ACHN (cell line): Measurements from ENCODE around the gene WDR81.
A peak's percentile ranks its signal among the peaks of the same experiment; 100 is the strongest.
"Not testable (repeated sequence)": the region's sequence is repeated elsewhere in the genome, so short reads cannot be mapped to it uniquely, and the experiment has no call there.

Experiments used
- DNase-seq: peaks from one replicate; pipeline ENCODE4 v3.0.0-alpha.2; 2015
- in situ Hi-C: cut with HindIII; loops from 2 replicates; pipeline ENCODE4 v1.10.0; 2017; ENCODE audit warnings: low sequenced_read_pairs, low pct_ligation_motif_present, low pct_unique_long_range_greater_than_20kb

The WDR81 gene

DNA sequence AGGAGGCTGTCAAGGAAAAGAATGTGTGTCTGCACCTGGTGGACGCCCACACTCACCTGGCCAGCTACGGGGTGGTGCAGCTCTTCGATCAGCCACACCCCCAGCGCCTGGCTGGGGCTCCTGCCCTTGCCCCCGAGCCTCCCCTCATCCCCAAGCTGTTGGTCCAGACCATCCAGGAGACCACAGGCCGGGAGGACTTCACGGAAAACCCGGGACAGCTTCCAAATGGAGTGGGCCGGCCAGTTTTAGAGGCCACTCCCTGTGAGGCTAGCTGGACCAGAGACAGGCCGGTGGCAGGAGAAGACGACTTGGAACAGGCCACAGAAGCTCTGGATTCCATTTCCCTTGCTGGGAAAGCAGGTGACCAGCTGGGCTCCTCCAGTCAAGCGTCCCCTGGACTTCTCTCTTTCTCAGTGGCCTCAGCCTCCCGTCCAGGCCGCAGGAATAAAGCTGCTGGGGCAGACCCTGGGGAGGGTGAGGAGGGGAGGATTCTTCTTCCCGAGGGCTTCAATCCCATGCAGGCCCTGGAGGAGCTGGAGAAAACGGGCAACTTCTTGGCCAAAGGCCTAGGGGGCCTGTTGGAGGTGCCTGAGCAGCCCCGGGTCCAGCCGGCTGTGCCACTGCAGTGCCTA lies 2.2 kb downstream of the WDR81 start:
- DNase-seq = no peak
- in situ Hi-C loops = no loop called here

DNA sequence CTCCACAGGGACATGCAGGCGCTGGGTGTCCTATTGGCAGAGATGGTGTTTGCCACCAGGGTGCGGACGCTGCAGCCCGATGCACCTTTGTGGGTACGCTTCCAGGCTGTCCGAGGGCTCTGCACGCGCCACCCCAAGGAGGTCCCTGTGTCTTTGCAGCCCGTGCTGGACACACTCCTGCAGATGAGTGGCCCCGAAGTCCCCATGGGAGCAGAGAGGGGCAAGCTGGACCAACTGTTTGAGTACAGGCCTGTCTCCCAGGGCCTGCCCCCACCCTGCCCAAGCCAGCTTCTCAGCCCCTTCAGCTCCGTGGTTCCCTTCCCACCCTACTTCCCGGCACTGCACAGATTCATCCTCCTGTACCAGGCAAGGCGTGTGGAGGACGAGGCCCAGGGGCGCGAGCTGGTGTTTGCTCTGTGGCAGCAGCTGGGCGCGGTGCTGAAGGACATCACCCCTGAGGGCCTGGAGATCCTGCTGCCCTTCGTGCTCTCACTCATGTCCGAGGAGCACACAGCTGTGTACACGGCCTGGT lies 2.8 kb downstream of the WDR81 start:
- in situ Hi-C loops = no loop called here
- no peak for DNase-seq

DNA sequence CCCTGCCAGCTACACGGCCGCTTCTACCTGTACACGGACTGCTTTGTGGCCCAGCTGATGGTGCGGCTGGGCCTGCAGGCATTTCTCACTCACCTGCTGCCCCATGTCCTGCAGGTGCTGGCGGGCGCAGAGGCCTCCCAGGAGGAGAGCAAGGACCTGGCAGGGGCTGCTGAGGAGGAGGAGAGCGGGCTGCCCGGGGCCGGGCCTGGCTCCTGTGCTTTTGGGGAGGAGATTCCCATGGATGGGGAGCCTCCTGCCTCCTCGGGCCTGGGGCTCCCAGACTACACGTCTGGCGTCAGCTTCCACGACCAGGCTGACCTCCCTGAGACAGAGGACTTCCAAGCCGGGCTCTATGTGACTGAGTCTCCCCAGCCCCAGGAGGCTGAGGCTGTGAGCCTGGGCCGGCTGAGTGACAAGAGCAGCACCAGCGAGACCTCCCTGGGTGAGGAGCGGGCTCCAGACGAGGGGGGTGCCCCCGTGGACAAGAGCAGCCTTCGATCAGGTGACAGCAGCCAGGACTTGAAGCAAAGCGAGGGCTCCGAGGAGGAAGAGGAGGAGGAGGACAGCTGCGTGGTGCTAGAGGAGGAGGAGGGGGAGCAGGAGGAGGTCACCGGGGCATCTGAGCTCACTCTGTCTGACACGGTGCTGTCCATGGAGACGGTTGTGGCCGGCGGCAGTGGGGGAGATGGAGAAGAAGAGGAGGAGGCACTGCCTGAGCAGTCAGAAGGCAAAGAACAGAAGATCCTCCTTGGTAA lies 3.5 kb downstream of the WDR81 start:
- no peak for DNase-seq
- in situ Hi-C loops = no loop called here

DNA sequence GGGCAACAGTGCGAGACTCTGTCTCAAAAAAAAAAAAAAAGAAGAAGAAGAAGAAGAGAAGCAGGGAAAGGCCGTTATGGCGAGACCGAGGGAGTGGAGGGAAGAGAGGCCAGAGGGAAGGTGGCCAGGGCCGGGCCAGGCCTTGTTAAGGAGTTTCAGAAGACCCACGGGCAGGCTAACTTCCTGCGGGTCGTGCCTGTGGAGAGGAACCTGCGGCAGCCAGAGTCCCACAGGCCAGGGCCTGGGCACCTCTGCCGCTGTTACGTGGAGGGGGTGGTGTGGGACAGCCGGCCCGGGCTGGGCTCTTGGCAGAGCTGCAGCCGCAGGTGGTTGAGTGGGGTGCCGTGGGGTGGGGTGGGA lies 5.4 kb downstream of the WDR81 start:
- in situ Hi-C loops = loop anchor here (10.0 kb wide), 1 partner anchor 55 kb away; no protein-coding TSS in a partner anchor
- no peak for DNase-seq

DNA sequence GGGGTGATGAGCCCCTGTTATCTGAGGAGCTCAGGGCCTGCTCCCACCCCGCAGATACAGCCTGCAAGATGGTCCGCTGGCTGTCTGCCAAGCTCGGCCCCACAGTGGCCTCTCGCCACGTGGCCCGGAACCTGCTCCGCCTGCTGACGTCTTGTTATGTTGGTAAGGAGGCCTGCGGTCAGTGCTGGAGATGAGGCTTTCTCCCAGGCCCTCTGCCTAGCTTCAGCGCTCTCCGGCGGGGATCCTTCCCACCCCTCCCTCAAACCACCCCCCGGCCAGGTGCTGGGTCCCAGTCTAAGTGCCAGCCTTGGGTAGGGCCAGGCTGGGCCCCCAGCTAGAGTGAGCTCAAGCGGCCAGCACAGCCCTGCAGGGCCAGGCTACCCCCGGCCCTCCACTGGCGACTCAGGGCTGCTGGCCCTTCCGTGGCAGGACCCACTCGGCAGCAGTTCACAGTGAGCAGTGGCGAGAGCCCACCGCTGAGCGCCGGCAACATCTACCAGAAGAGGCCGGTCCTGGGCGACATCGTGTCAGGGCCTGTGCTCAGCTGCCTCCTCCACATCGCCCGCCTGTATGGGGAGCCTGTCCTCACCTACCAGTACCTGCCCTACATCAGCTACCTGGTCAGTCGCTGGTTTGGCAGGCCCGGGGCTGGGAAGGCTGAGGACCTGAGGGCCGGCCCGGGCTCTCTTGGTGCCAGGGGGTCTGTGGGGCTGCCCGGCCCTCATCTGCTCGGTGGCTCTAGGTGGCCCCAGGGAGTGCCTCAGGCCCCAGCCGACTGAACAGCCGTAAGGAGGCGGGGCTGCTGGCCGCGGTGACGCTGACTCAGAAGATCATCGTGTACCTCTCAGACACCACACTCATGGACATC lies 6.1 kb downstream of the WDR81 start:
- peak; percentile 79 for DNase-seq

DNA sequence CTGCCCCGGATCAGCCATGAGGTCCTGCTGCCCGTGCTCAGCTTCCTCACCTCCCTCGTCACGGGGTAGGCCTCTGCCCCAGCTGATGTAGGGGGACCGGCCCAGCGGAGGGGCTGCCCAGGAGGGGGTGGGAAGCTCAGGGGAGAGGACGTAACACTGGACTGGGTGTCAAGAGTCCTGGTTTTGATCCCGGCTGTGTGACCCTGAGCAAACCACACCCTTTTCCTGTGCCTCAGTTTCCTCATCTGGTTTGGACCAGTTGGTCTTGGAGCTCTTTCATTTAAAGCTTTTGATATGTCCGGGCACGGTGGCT lies 6.6 kb downstream of the WDR81 start:
- DNase-seq = no peak
- in situ Hi-C loops = loop anchor here (10.0 kb wide), 1 partner anchor 54 kb away; no protein-coding TSS in a partner anchor

More for the DNA sequence above, 6.1 kb downstream of the WDR81 start:
- in situ Hi-C loops = loop anchor here (10.0 kb wide), 1 partner anchor 54 kb away; no protein-coding TSS in a partner anchor

DNA sequence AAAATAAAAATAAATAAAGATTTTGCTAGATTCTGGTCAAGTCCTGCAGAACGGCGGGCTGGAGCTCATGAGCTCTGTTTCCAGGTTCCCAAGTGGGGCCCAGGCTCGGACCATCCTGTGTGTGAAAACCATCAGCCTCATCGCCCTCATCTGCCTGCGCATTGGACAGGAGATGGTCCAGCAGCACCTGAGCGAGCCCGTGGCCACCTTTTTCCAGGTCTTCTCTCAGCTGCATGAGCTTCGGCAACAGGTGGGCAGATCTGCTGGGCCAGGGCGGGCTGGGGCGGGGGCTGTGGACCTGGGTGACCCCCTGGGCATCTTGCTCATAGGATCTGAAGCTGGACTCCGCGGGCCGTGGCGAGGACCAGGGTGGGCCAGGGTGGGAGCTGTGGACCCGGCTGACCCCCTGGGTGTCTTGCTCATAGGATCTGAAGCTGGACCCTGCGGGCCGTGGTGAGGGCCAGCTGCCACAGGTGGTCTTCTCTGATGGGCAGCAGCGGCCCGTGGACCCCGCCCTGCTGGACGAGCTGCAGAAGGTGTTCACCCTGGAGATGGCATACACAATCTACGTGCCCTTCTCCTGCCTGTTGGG lies 7.8 kb downstream of the WDR81 start:
- no peak for DNase-seq
- in situ Hi-C loops = loop anchor here (10.0 kb wide), 1 partner anchor 52 kb away; no protein-coding TSS in a partner anchor

DNA sequence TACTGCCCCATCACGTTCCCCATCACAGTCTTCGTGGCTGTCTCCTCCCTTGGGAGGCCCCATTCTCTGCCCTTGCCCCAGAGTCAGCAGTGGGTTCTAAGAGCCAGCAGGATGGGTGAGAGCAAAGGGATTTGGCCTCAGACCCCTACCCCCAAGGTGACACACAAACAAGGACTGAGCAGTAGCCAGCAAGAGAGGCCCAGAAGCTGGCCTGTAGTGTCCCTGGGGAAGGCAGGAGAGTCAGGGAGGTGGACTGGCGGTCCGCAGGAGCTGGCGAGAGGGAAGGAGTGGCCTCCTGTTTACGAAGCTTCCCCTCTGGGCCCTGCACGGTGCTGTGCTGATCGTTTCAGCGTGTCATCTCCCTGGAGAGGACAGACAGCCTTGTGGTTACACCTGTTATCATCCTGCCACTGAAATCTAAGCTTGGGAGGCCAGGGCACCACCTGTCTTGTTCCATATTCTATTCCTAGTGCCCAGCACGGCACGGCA lies 8.4 kb downstream of the WDR81 start:
- DNase-seq = no peak
- in situ Hi-C loops = loop anchor here (10.0 kb wide), 1 partner anchor 52 kb away; no protein-coding TSS in a partner anchor

DNA sequence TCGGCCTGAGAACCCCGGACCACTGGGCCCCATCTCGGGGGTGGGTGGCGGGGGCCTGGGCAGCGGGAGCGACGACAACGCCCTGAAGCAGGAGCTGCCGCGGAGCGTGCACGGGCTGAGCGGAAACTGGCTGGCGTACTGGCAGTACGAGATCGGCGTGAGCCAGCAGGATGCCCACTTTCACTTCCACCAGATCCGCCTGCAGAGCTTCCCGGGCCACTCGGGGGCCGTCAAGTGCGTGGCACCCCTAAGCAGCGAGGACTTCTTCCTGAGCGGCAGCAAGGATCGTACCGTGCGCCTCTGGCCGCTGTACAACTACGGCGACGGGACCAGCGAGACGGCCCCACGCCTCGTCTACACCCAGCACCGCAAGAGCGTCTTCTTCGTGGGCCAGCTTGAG lies 9.3 kb downstream of the WDR81 start:
- DNase-seq = no peak
- in situ Hi-C loops = loop anchor here (10.0 kb wide), 1 partner anchor 51 kb away; no protein-coding TSS in a partner anchor

DNA sequence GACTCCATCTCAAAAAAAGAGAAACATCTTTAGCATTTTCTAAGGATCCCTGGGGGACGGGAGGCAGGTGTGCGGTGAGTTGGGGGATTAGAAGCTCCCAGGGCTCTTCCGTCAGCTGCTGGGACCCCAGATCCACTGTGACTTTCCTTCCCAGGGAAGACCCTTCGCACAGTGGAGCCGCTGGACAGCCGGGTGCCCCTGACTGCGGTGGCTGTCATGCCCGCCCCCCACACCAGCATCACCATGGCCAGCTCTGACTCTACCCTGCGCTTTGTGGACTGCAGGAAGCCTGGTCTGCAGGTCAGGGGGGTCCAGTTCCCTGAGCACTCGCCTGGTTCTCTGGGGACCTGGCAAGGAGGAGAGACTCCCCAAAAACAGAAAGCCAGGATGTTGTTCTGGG lies 10.9 kb downstream of the WDR81 start:
- in situ Hi-C loops = loop anchor here (10.0 kb wide), 1 partner anchor 49 kb away; no protein-coding TSS in a partner anchor
- DNase-seq = no peak

DNA sequence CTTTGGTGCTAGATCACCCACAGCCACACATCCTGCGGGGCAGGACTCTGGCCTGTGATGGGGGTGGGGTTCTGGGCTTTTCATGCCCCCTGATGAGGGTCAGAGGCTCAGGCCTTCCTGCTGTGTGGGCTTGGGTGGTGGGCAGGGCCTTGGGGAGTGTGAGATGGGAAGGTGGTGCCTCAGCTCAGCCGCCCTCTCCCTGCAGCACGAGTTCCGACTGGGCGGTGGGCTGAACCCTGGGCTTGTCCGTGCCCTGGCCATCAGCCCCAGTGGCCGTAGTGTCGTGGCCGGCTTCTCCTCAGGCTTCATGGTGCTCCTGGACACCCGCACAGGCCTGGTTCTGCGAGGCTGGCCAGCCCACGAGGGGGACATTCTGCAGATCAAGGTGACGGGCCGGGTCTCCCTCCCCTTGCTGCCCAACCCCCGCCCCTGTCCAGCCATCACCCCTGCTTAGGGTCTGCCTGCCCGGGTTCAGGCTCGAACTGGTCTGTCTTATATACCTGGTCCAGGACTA lies 11.4 kb downstream of the WDR81 start:
- in situ Hi-C loops = loop anchor here (10.0 kb wide), 1 partner anchor 49 kb away; no protein-coding TSS in a partner anchor
- DNase-seq = no peak

DNA sequence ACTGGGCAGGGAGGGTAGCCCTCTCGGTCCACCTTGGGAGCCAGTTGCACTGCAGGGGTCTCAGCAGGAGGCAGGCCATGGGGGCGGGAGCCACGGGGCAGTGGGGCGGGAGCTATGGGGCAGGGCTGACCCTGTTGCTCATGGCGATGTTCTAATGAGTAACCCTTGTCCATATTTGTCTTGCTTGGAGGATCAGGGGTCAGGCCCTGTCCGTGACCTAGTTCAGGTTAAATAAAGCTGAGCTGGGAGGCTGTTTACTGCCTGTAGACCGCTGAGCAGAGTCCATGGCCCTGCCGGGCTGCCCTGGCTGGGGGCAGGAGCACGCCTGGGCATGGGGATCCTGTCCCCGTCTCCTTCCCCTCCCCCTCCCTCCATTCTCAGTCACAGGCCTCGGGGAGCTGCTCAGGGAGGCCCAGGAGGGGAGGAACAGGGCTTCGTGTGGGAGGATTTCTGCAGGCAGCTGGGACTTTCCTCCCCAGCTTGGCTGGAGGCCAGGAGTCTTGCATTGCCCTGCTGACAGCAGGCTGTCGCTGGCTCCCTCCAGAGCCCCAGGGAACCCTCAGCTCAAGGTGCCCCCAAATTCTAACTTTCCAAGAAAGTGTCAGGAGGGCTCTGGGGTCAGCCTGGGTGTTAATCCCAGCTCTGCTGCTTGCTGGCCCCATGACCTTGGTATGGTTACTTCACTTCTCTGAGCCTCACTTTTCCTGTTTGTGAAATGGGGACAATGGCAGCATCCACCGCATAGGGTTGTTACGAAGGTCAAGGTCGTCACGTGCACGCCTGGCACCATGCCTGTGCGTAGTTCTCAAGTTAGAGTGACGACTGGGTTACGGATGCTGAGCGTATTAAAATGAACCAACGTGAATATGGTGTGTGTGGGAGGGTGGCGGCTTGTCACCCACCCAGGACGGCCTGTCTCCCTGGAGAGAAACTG lies 12.1 kb downstream of the WDR81 start:
- DNase-seq = peak; percentile 44
- in situ Hi-C loops = loop anchor here (10.0 kb wide), 1 partner anchor 48 kb away; no protein-coding TSS in a partner anchor

DNA sequence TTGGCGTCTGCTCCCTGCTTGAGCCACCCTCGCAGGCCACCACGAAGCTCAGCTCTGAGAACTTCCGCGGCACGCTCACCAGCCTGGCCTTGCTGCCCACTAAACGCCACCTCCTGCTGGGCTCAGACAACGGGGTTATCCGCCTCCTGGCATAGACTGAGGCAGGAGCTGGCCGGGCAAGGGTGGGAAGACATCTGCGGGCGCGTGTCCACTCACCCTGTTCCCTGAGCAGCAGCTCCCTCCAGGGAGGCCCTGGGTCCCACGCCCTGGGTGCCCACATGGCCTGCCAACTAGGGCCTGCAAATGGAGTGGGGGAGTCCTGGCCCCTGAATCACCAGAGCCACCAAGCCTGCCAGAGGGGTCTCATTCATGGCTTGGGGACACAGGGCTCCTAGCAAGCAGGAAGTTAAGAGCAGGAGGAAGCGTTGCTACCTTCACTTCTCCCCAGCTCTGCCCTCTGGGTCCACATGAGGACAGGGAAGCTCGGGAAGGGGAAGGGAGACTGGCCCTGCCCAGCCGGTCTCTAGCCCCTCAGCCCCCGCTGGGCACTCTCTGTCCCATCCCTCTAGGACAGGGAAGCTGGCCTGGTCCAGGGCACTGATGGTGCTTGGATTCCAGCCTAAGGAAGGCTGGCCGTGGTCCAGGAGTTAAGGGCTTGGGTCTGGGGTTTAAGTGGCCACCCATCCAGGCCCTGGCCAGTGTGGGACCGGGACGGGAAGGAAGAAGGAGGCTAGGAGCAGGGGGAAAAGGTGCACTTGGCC lies 13.2 kb downstream of the WDR81 start:
- DNase-seq = no peak
- in situ Hi-C loops = loop anchor here (10.0 kb wide), 1 partner anchor 47 kb away; no protein-coding TSS in a partner anchor

DNA sequence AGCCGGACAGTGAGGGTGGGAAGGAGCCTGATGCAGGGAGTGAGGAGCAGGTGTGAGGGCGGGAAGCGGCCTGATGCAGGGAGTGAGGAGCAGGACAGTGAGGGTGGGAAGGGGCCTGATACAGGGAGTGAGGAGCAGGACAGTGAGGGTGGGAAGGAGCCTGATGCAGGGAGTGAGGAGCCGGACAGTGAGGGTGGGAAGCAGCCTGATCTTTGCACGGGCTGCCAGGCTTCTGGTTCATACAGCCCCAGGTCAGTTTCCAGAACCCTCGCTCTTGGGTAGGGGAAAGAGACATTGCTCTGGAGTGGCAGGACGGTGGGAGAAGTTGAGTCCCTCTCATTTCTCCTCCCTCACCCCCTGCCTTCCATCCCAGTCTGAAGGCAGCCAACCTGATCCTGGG lies 17.4 kb downstream of the WDR81 start:
- in situ Hi-C loops, DNase-seq: not testable (repeated sequence)

DNA sequence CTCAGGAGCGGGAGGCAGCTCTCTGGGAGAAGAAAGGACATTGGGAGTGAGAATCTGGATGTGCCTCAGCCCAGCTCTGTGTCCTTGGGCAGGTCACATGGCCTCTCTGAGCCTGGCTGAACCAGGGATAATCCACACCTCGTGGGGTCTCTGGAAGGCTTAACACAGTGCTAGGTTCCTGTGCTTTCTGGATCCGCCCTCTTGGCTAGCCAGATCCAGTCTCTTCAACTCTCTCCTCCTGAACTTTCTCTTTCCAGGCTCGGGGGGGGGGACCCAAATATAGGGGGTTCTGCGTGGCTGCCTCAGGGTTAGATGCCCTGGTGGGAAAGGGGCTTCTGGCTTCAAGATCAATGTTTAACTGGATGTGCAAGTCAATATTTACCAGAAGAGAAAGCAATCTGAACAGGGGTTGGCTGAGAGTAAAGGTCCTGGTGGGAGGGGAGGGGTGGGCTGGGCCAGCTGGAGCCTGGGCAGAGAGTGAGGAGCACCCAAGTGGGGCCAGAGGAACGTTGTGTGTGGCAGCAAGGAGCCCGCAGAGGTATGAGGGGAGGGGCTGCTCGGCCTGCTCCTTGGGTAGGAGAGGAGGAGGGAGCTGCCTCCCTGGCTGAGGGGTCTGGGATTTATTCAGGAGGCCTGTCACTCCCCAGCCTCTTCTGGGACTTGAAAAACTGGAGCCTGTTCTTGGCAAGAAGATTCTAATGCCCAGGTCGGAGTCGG lies 18.0 kb downstream of the WDR81 start, which contains the start of gene SERPINF2:
SERPINF2 (plus strand) TSS at position 501 of the 717 bp plus-strand sequence. CDS start 2,125 bp downstream, outside the sequence.
- peak; percentile 67 for DNase-seq
- in situ Hi-C loops = no loop called here

DNA sequence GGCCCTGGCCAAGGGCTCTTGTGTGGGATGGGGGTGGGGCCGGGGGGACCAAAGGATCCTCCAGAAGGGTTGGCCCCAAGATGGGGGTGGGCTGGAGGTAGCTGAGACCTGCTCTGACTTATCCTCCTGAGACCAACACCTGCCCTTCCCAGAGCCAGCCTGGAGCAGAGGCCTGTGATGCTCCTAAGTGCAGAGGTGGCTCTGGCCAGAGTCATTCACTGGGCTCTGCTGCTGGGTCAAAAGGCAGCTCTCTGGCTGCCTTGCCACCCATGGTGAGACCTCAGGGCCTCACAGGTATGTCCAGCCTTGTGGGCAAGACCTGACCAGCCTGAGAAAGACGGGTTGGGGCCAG lies 18.6 kb downstream of the WDR81 start:
- in situ Hi-C loops = no loop called here
- DNase-seq = no peak
